ENCODE results near the gene BMPER. TPM values are rescaled to one million over a fixed set of nuclear protein-coding genes. Genes with fewer than 3 reads are reported as not detected.

BMPER gene
- total and polyA plus RNA-seq, 7 experiments from 2014 or later = 0.37 to 0.81 (median 0.44) TPM; not detected in 4

GRCh38 chr7:34107276-34107675, 201.9 kb downstream of the BMPER start:
- intact Hi-C loops (cut with micrococcal nuclease) = no loop called here
- Mint-ChIP-seq H3K36me3 (no peaks in the 10 kb centered on the region), H3K4me3 (no peak overlapping the region), H3K27ac (no peak overlapping the region), H3K9me3 (peaks cover 0 to 22% (median 5%) of the 10 kb centered on the region in 11 donors), H3K4me1 (no peaks in the 10 kb centered on the region), H3K27me3 (peaks cover 0 to 6% (median 0%) of the 10 kb centered on the region in 5 donors)
- Histone ChIP-seq H3K4me3 (ENCODE audit: low read length) (no peak overlapping the region), H3K27ac (ENCODE audit: low read depth, low read length) (no peak overlapping the region), H3K36me3 (ENCODE audit: control insufficient read depth in 2 of 3, insufficient read depth in 3 of 3, low read length in 3 of 3) (no peaks in the 10 kb centered on the region), H3K27me3 (ENCODE audit: control insufficient read depth in 2 of 2, insufficient read depth in 2 of 2, low read length in 2 of 2) (no peaks in the 10 kb centered on the region), H3K9me3 (ENCODE audit: control insufficient read depth in 2 of 3, low read length in 3 of 3) (no peaks in the 10 kb centered on the region), H3K4me1 (ENCODE audit: control insufficient read depth in 2 of 2, insufficient read depth in 2 of 2, low read length in 2 of 2) (no peaks in the 10 kb centered on the region)
- DNase-seq = no peak
- ATAC-seq = no peak
- CTCF ChIA-PET = no interaction called here
- POLR2A ChIA-PET = no interaction called here

GRCh38 chr7:34108165-34108564, 202.8 kb downstream of the BMPER start:
- intact Hi-C loops (cut with micrococcal nuclease) = no loop called here
- H3K27me3 ChIP-seq (ENCODE audit: control insufficient read depth in 2 of 2, insufficient read depth in 2 of 2, low read length in 2 of 2) = no peaks in the 10 kb centered on the region
- H3K4me1 ChIP-seq (ENCODE audit: control insufficient read depth in 2 of 2, insufficient read depth in 2 of 2, low read length in 2 of 2) = no peaks in the 10 kb centered on the region
- POLR2A ChIA-PET = no interaction called here
- peaks cover 0 to 22% (median 5%) of the 10 kb centered on the region in 11 donors for H3K9me3 Mint-ChIP-seq
- ATAC-seq = peak; percentile 14
- no peak overlapping the region for H3K27ac ChIP-seq (ENCODE audit: low read depth, low read length)
- no peaks in the 10 kb centered on the region for H3K36me3 ChIP-seq (ENCODE audit: control insufficient read depth in 2 of 3, insufficient read depth in 3 of 3, low read length in 3 of 3)
- no peak overlapping the region for H3K27ac Mint-ChIP-seq
- peaks cover 0 to 5% (median 0%) of the 10 kb centered on the region in 5 donors for H3K27me3 Mint-ChIP-seq
- no peaks in the 10 kb centered on the region for H3K9me3 ChIP-seq (ENCODE audit: control insufficient read depth in 2 of 3, low read length in 3 of 3)
- H3K4me3 Mint-ChIP-seq = no peak overlapping the region
- no peak overlapping the region for H3K4me3 ChIP-seq (ENCODE audit: low read length)
- no peak for DNase-seq
- CTCF ChIA-PET = no interaction called here
- no peaks in the 10 kb centered on the region for H3K4me1 Mint-ChIP-seq
- H3K36me3 Mint-ChIP-seq = no peaks in the 10 kb centered on the region

GRCh38 chr7:34109936-34110780, 204.8 kb downstream of the BMPER start:
- H3K4me3 ChIP-seq (ENCODE audit: low read length) = no peak overlapping the region
- CTCF ChIA-PET = no interaction called here
- ATAC-seq = no peak
- no peaks in the 10 kb centered on the region for H3K4me1 Mint-ChIP-seq
- H3K4me1 ChIP-seq (ENCODE audit: control insufficient read depth in 2 of 2, insufficient read depth in 2 of 2, low read length in 2 of 2) = no peaks in the 10 kb centered on the region
- H3K9me3 Mint-ChIP-seq = peaks cover 2 to 22% (median 9%) of the 10 kb centered on the region in 11 donors
- H3K27me3 ChIP-seq (ENCODE audit: control insufficient read depth in 2 of 2, insufficient read depth in 2 of 2, low read length in 2 of 2) = no peaks in the 10 kb centered on the region
- H3K27ac Mint-ChIP-seq = no peak overlapping the region
- H3K36me3 Mint-ChIP-seq = peaks cover 0 to 6% (median 0%) of the 10 kb centered on the region in 5 donors
- H3K9me3 ChIP-seq (ENCODE audit: control insufficient read depth in 2 of 3, low read length in 3 of 3) = no peaks in the 10 kb centered on the region
- POLR2A ChIA-PET = no interaction called here
- intact Hi-C loops (cut with micrococcal nuclease) = no loop called here
- H3K27me3 Mint-ChIP-seq = peaks cover 0 to 6% (median 0%) of the 10 kb centered on the region in 5 donors
- H3K4me3 Mint-ChIP-seq = no peak overlapping the region
- no peaks in the 10 kb centered on the region for H3K36me3 ChIP-seq (ENCODE audit: control insufficient read depth in 2 of 3, insufficient read depth in 3 of 3, low read length in 3 of 3)
- no peak for DNase-seq
- no peak overlapping the region for H3K27ac ChIP-seq (ENCODE audit: low read depth, low read length)

GRCh38 chr7:34111031-34111430, 205.7 kb downstream of the BMPER start:
- peaks cover 0 to 6% (median 0%) of the 10 kb centered on the region in 5 donors for H3K36me3 Mint-ChIP-seq
- H3K4me1 ChIP-seq (ENCODE audit: control insufficient read depth in 2 of 2, insufficient read depth in 2 of 2, low read length in 2 of 2) = no peaks in the 10 kb centered on the region
- H3K4me1 Mint-ChIP-seq = no peaks in the 10 kb centered on the region
- intact Hi-C loops (cut with micrococcal nuclease) = no loop called here
- peaks cover 0 to 6% (median 0%) of the 10 kb centered on the region in 5 donors for H3K27me3 Mint-ChIP-seq
- no peak overlapping the region for H3K27ac ChIP-seq (ENCODE audit: low read depth, low read length)
- ATAC-seq = no peak
- no peaks in the 10 kb centered on the region for H3K27me3 ChIP-seq (ENCODE audit: control insufficient read depth in 2 of 2, insufficient read depth in 2 of 2, low read length in 2 of 2)
- no peak for DNase-seq
- POLR2A ChIA-PET = no interaction called here
- H3K4me3 Mint-ChIP-seq = no peak overlapping the region
- no peaks in the 10 kb centered on the region for H3K9me3 ChIP-seq (ENCODE audit: control insufficient read depth in 2 of 3, low read length in 3 of 3)
- no peak overlapping the region for H3K27ac Mint-ChIP-seq
- peaks cover 2 to 30% (median 11%) of the 10 kb centered on the region in 11 donors for H3K9me3 Mint-ChIP-seq
- no peaks in the 10 kb centered on the region for H3K36me3 ChIP-seq (ENCODE audit: control insufficient read depth in 2 of 3, insufficient read depth in 3 of 3, low read length in 3 of 3)
- CTCF ChIA-PET = no interaction called here
- no peak overlapping the region for H3K4me3 ChIP-seq (ENCODE audit: low read length)

- Mint-ChIP-seq H3K27me3 (peaks cover 0 to 6% (median 0%) of the 10 kb centered on the region in 5 donors), H3K27ac (no peak overlapping the region), H3K36me3 (peaks cover 0 to 6% (median 0%) of the 10 kb centered on the region in 5 donors), H3K4me1 (no peaks in the 10 kb centered on the region), H3K4me3 (no peak overlapping the region), H3K9me3 (peaks cover 2 to 37% (median 12%) of the 10 kb centered on the region in 11 donors)
- no peak overlapping the region for H3K4me3 ChIP-seq (ENCODE audit: low read length)
- H3K27me3 ChIP-seq (ENCODE audit: control insufficient read depth in 2 of 2, insufficient read depth in 2 of 2, low read length in 2 of 2) = no peaks in the 10 kb centered on the region
- ATAC-seq (no peak), DNase-seq (no peak)
- no peaks in the 10 kb centered on the region for H3K9me3 ChIP-seq (ENCODE audit: control insufficient read depth in 2 of 3, low read length in 3 of 3)
- CTCF ChIA-PET = no interaction called here
- no peaks in the 10 kb centered on the region for H3K36me3 ChIP-seq (ENCODE audit: control insufficient read depth in 2 of 3, insufficient read depth in 3 of 3, low read length in 3 of 3)
- H3K4me1 ChIP-seq (ENCODE audit: control insufficient read depth in 2 of 2, insufficient read depth in 2 of 2, low read length in 2 of 2) = no peaks in the 10 kb centered on the region
- no peak overlapping the region for H3K27ac ChIP-seq (ENCODE audit: low read depth, low read length)
- POLR2A ChIA-PET = no interaction called here
- intact Hi-C loops (cut with micrococcal nuclease) = no loop called here
Measured at GRCh38 chr7:34115503-34115902, 210.2 kb downstream of the BMPER start.

GRCh38 chr7:34117573-34117972, 212.2 kb downstream of the BMPER start:
- ChIA-PET POLR2A (no interaction called here), CTCF (no interaction called here)
- Mint-ChIP-seq H3K9me3 (peaks cover 2 to 31% (median 11%) of the 10 kb centered on the region in 11 donors), H3K36me3 (peaks cover 0 to 6% (median 0%) of the 10 kb centered on the region in 5 donors), H3K27ac (no peak overlapping the region), H3K27me3 (peaks cover 0 to 6% (median 0%) of the 10 kb centered on the region in 5 donors), H3K4me3 (no peak overlapping the region), H3K4me1 (no peaks in the 10 kb centered on the region)
- H3K4me1 ChIP-seq (ENCODE audit: control insufficient read depth in 2 of 2, insufficient read depth in 2 of 2, low read length in 2 of 2) = no peaks in the 10 kb centered on the region
- H3K4me3 ChIP-seq (ENCODE audit: low read length) = no peak overlapping the region
- DNase-seq (no peak), ATAC-seq (no peak)
- no peak overlapping the region for H3K27ac ChIP-seq (ENCODE audit: low read depth, low read length)
- intact Hi-C loops (cut with micrococcal nuclease) = no loop called here
- H3K36me3 ChIP-seq (ENCODE audit: control insufficient read depth in 2 of 3, insufficient read depth in 3 of 3, low read length in 3 of 3) = no peaks in the 10 kb centered on the region
- no peaks in the 10 kb centered on the region for H3K27me3 ChIP-seq (ENCODE audit: control insufficient read depth in 2 of 2, insufficient read depth in 2 of 2, low read length in 2 of 2)
- no peaks in the 10 kb centered on the region for H3K9me3 ChIP-seq (ENCODE audit: control insufficient read depth in 2 of 3, low read length in 3 of 3)

GRCh38 chr7:34121366-34121765, 216.0 kb downstream of the BMPER start:
- no peaks in the 10 kb centered on the region for H3K36me3 ChIP-seq (ENCODE audit: control insufficient read depth in 2 of 3, insufficient read depth in 3 of 3, low read length in 3 of 3)
- ChIA-PET POLR2A (no interaction called here), CTCF (no interaction called here)
- peaks cover 0 to 8% (median 0%) of the 10 kb centered on the region in 5 donors for H3K36me3 Mint-ChIP-seq
- no peaks in the 10 kb centered on the region for H3K4me1 ChIP-seq (ENCODE audit: control insufficient read depth in 2 of 2, insufficient read depth in 2 of 2, low read length in 2 of 2)
- peaks cover 0 to 15% (median 0%) of the 10 kb centered on the region in 3 experiments for H3K9me3 ChIP-seq (ENCODE audit: control insufficient read depth in 2 of 3, low read length in 3 of 3)
- peaks cover 8 to 49% (median 14%) of the 10 kb centered on the region in 11 donors for H3K9me3 Mint-ChIP-seq
- DNase-seq = no peak
- no peaks in the 10 kb centered on the region for H3K27me3 ChIP-seq (ENCODE audit: control insufficient read depth in 2 of 2, insufficient read depth in 2 of 2, low read length in 2 of 2)
- H3K27ac Mint-ChIP-seq = no peak overlapping the region
- no peaks in the 10 kb centered on the region for H3K27me3 Mint-ChIP-seq
- H3K27ac ChIP-seq (ENCODE audit: low read depth, low read length) = no peak overlapping the region
- no peak for ATAC-seq
- intact Hi-C loops (cut with micrococcal nuclease) = no loop called here
- no peak overlapping the region for H3K4me3 Mint-ChIP-seq
- H3K4me3 ChIP-seq (ENCODE audit: low read length) = no peak overlapping the region
- H3K4me1 Mint-ChIP-seq = no peaks in the 10 kb centered on the region

All from naive thymus-derived CD4-positive, alpha-beta T cell (primary cell).